ENCODE results near the gene INHBA.

DNA sequence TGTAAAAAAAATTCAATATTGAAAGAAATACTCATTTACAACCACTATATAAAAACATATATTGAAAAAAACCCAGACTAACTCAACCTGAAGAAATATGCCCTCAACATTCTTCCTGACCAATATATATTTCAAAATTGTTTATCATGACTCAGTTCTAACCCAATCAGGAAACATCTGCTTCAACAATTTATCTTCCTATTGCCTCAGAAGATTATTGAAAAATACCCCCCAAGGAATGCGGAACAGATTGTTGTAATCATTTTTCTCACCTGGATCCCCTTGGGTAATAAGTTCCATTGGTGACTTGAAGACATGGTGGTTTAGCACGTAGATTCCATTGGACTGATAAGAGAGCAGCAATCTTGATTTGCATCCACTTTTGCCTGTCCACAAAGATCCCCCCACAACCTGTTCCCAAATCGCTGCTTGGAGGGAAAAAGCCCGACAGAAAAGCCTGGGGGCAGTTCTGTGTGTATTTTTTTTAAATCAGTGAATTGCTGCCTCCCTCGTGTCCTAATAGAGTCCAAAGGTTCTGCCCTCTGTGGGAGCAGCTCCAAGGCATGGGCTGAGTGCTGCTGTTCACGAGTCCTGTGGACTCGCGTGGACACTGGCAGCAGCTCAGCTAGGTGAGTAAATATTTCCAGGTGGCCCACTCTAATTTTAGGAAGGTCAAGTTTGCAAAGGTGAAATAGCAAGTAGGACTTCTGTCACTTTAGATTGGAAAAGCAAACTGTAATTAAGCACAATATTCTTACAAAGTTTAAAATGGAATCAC, 5.9 kb upstream of the INHBA start:
- TF ChIP-seq, protein P1, sequence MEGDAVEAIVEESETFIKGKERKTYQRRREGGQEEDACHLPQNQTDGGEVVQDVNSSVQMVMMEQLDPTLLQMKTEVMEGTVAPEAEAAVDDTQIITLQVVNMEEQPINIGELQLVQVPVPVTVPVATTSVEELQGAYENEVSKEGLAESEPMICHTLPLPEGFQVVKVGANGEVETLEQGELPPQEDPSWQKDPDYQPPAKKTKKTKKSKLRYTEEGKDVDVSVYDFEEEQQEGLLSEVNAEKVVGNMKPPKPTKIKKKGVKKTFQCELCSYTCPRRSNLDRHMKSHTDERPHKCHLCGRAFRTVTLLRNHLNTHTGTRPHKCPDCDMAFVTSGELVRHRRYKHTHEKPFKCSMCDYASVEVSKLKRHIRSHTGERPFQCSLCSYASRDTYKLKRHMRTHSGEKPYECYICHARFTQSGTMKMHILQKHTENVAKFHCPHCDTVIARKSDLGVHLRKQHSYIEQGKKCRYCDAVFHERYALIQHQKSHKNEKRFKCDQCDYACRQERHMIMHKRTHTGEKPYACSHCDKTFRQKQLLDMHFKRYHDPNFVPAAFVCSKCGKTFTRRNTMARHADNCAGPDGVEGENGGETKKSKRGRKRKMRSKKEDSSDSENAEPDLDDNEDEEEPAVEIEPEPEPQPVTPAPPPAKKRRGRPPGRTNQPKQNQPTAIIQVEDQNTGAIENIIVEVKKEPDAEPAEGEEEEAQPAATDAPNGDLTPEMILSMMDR (IDR thresholded peaks at IDR 0.05; ENCODE audit: poor library complexity, severe bottlenecking): no peak
- TF ChIP-seq POLR2AphosphoS5 (IDR thresholded peaks at IDR 0.05): no peak

Data from neural cell (in vitro differentiated cells).